Heart left ventricle (tissue), 13 donors: ENCODE data around the gene ANKZF1.

Experiments used
- CTCF ChIP-seq, 12 donors: fragments of 200-600 bp; sonication (generic) in 4 of 12; IDR thresholded peaks; one replicate each; pipeline versions ENCODE4 v1.5.0 to v1.8.0; 2018 to 2022; ENCODE audit warnings: antibody characterized with exemption in 12 of 12, mild to moderate bottlenecking in 5 of 12
- POLR2A ChIP-seq, 2 donors: fragments of 450-650 bp; IDR thresholded peaks; one replicate each; pipeline ENCODE4 v1.6.1; 2017; ENCODE audit warnings: antibody characterized with exemption in 2 of 2, mild to moderate bottlenecking in 2 of 2, moderate library complexity in 2 of 2
- donor health status: ischemic (EF 13 %, LVEDD 7.1; RV severe dilation, severe dysfunction).
- donor health status: DM: no; HTN: yes; CAD: no.
- donor health status: DM: no; HTN: no; CAD: no.
- donor health status: ischemic (EF 25% LVEDD 6.9; RV normal size, moderate dysfunction).
- donor health status: ischemic (EF 25% LVEDD 5.7; RV mildly dilated, moderate dysfunction).
- donor health status: ischemic (EF 35%, LVEDD 5.7; RV mildly dilated, moderate dysfunction).
- donor health status: nonischemic (EF 11% LVEDD 7.7; RV severe dilation, severe dysfunction).
- donor health status: DM: yes; HTN: yes; CAD: no.
- donor health status: PGD.
- donor health status: ischemic (EF 29% LVEDD 5.4; RV normal size, mild dysfunction).
- donor health status: nonischemic (EF 23%, LVEDD 6.1; RV moderate dilation, normal function).

GRCh38 chr2:219207134-219207883 is 22.3 kb upstream of the ANKZF1 start:
- TF ChIP-seq CTCF (IDR thresholded peaks at IDR 0.05) (no peak), POLR2A (IDR thresholded peaks at IDR 0.05) (no peak)
